ENCODE measurements around the gene NAALADL1.
"Not testable (repeated sequence)": the region's sequence is repeated elsewhere in the genome, so short reads cannot be mapped to it uniquely, and the experiment has no call there.

NAALADL1 gene

GRCh38 chr11:65013130-65013887, 45.0 kb downstream of the NAALADL1 start:
- DNase-seq, result peak; percentile 19

- no peak for DNase-seq
These were observed 49.5 kb downstream of the NAALADL1 start for GRCh38 chr11:65008873-65009272.

- no peak for DNase-seq
These were observed 50.3 kb downstream of the NAALADL1 start for GRCh38 chr11:65008016-65008415.

- DNase-seq, result not testable (repeated sequence)
These were observed 54.4 kb downstream of the NAALADL1 start for GRCh38 chr11:65003968-65004367.

- DNase-seq, result no peak
These were observed 55.1 kb downstream of the NAALADL1 start for GRCh38 chr11:65003282-65003681.

- DNase-seq, result no peak
These were observed 55.6 kb downstream of the NAALADL1 start for GRCh38 chr11:65002706-65003105.

GRCh38 chr11:64999478-64999877, 58.9 kb downstream of the NAALADL1 start:
- DNase-seq, result no peak

GRCh38 chr11:64998690-64999431, 59.5 kb downstream of the NAALADL1 start:
- peak; percentile 18 for DNase-seq

GRCh38 chr11:64998141-64998540, 60.2 kb downstream of the NAALADL1 start:
- DNase-seq, result no peak

- DNase-seq, result no peak
These were observed 61.5 kb downstream of the NAALADL1 start, which contains the start of gene BATF2 for GRCh38 chr11:64996710-64997380. BATF2 (minus strand) TSS chr11:64996971; CDS start chr11:64996914, 57 bp downstream.

GRCh38 chr11:64996327-64996709, 62.0 kb downstream of the NAALADL1 start:
- DNase-seq, result no peak
